ENCODE results near the gene C4orf50. TPM values are rescaled to one million over a fixed set of nuclear protein-coding genes. Genes with fewer than 3 reads are reported as not detected.

Gene C4orf50
- total RNA-seq, 1 experiment from 2014 or later, result not detected

DNA sequence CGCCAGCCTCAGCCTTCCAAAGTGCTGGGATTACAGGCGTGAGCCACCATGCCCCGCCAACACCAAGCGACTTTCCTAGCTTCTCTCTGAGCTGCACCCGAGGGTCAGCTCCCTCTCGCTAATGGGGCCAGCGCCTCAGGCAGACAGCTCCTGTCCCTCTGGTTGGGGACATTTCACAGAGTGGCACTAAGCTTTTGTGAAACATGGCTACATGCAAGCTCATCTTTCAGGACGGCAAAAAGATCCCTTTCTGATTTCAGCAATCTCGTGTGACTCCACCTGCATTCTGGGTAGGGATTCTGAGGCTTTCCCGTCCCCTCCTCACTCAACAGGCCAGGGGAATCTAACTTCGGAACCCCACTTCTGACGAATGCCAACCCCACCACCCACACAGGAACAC, 31.0 kb upstream of the C4orf50 start:
- H3K36me3 ChIP-seq (ENCODE audit: low read depth), result no peaks in the 10 kb centered on the region

DNA sequence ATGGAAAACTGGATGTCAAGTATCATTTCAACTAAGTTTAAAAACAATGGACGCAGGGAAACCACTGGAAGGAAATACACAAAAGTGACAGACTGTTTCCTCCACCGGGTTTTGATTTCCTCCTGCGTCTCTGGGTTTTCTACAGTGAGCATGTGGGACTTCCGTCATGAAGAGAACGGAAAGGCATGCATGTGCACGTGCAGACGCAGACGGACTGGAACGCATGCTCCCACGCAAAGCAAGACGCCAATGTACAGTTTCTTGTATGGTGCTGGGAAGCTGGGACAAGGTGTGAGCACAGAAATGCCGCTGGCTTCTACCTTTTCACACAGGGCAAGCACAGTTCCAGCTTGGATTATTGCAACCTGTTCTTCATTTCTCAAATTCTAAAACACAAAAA, 30.3 kb upstream of the C4orf50 start:
- no peak overlapping the region for H3K27ac ChIP-seq
- no peaks in the 10 kb centered on the region for H3K79me2 ChIP-seq (ENCODE audit: low read depth)
- H3K9me2 ChIP-seq (ENCODE audit: insufficient read depth), result no peaks in the 10 kb centered on the region
- intact Hi-C loops (cut with micrococcal nuclease; ENCODE audit: unreplicated experiment), result no loop called here
- H3K27me3 ChIP-seq (ENCODE audit: insufficient read depth, low read depth), result peaks cover 72% of the 10 kb centered on the region
- H3K4me3 ChIP-seq, result no peak overlapping the region
- no peak overlapping the region for H2AFZ ChIP-seq
- H3K36me3 ChIP-seq (ENCODE audit: low read depth), result no peaks in the 10 kb centered on the region
- H4K20me1 ChIP-seq (ENCODE audit: insufficient read depth), result no peaks in the 10 kb centered on the region
- POLR2A ChIA-PET (ENCODE audit: unreplicated experiment), result no interaction called here
- H3F3A ChIP-seq (ENCODE audit: insufficient read depth, low read depth), result no peaks in the 10 kb centered on the region
- no peak for DNase-seq
- TF ChIP-seq EZH2 (IDR thresholded peaks at IDR 0.05; ENCODE audit: low read depth), result no peak
- TF ChIP-seq, protein P1, sequence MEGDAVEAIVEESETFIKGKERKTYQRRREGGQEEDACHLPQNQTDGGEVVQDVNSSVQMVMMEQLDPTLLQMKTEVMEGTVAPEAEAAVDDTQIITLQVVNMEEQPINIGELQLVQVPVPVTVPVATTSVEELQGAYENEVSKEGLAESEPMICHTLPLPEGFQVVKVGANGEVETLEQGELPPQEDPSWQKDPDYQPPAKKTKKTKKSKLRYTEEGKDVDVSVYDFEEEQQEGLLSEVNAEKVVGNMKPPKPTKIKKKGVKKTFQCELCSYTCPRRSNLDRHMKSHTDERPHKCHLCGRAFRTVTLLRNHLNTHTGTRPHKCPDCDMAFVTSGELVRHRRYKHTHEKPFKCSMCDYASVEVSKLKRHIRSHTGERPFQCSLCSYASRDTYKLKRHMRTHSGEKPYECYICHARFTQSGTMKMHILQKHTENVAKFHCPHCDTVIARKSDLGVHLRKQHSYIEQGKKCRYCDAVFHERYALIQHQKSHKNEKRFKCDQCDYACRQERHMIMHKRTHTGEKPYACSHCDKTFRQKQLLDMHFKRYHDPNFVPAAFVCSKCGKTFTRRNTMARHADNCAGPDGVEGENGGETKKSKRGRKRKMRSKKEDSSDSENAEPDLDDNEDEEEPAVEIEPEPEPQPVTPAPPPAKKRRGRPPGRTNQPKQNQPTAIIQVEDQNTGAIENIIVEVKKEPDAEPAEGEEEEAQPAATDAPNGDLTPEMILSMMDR (conservative IDR thresholded peaks at IDR 0.05), result no peak
- BruUV-seq (replicated peaks), result no TSS peak
- no peaks in the 10 kb centered on the region for H3K9me3 ChIP-seq (ENCODE audit: insufficient read depth, low read depth)
- H3K4me2 ChIP-seq, result no peak overlapping the region
- H3K4me1 ChIP-seq (replicated peaks; ENCODE audit: insufficient read depth), result no peaks in the 10 kb centered on the region
- CTCF ChIA-PET, result no interaction called here

More for the DNA sequence above, 31.0 kb upstream of the C4orf50 start:
- Histone ChIP-seq H3K79me2 (ENCODE audit: low read depth) (no peaks in the 10 kb centered on the region), H3K4me3 (no peak overlapping the region), H3K9me2 (ENCODE audit: insufficient read depth) (no peaks in the 10 kb centered on the region), H3K9me3 (ENCODE audit: insufficient read depth, low read depth) (no peaks in the 10 kb centered on the region), H4K20me1 (ENCODE audit: insufficient read depth) (no peaks in the 10 kb centered on the region), H3K4me1 (replicated peaks; ENCODE audit: insufficient read depth) (no peaks in the 10 kb centered on the region), H2AFZ (no peak overlapping the region), H3K27ac (no peak overlapping the region), H3F3A (ENCODE audit: insufficient read depth, low read depth) (no peaks in the 10 kb centered on the region), H3K27me3 (ENCODE audit: insufficient read depth, low read depth) (peaks cover 69% of the 10 kb centered on the region), H3K4me2 (no peak overlapping the region)
- POLR2A ChIA-PET (ENCODE audit: unreplicated experiment), result no interaction called here
- intact Hi-C loops (cut with micrococcal nuclease; ENCODE audit: unreplicated experiment), result no loop called here
- no TSS peak for BruUV-seq (replicated peaks)
- TF ChIP-seq EZH2 (IDR thresholded peaks at IDR 0.05; ENCODE audit: low read depth), result no peak
- TF ChIP-seq, protein P1 (conservative IDR thresholded peaks at IDR 0.05), result no peak
- CTCF ChIA-PET, result no interaction called here
- DNase-seq, result no peak

DNA sequence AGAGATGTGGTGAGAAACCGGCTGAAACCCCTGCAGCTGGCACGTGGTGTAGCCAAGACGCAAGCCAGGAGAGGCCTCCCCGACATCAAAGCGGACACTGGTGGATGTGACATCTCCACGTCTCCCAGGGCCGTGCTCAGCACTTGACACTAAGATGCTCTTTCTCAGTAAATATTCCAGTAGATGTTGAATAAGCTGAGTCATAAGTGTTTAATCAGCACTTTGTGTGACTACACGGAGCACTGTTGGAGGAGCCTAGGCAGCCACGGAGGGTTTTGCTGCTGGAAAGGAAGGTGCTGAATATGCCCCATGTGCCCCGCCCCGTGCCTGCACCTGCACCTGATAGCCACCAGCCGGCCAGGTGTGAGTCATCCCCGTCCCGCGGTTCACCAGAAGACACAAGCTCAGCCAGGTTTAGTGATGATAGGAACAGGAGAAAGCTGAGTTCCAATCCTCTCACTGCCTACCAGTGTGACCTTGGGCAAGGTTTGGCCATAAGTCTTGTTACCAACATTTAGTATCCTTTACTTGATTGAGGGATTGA, 29.0 kb upstream of the C4orf50 start:
- Histone ChIP-seq H3K9me2 (ENCODE audit: insufficient read depth) (no peaks in the 10 kb centered on the region), H3K36me3 (ENCODE audit: low read depth) (no peaks in the 10 kb centered on the region), H3F3A (ENCODE audit: insufficient read depth, low read depth) (no peaks in the 10 kb centered on the region), H3K4me1 (replicated peaks; ENCODE audit: insufficient read depth) (no peaks in the 10 kb centered on the region), H3K27ac (no peak overlapping the region), H2AFZ (no peak overlapping the region), H3K4me3 (no peak overlapping the region), H3K9me3 (ENCODE audit: insufficient read depth, low read depth) (no peaks in the 10 kb centered on the region), H3K4me2 (no peak overlapping the region), H4K20me1 (ENCODE audit: insufficient read depth) (no peaks in the 10 kb centered on the region), H3K27me3 (ENCODE audit: insufficient read depth, low read depth) (peaks cover 81% of the 10 kb centered on the region), H3K79me2 (ENCODE audit: low read depth) (no peaks in the 10 kb centered on the region)
- POLR2A ChIA-PET (ENCODE audit: unreplicated experiment), result no interaction called here
- TF ChIP-seq EZH2 (IDR thresholded peaks at IDR 0.05; ENCODE audit: low read depth), result no peak
- TF ChIP-seq, protein P1 (conservative IDR thresholded peaks at IDR 0.05), result no peak
- peak in 1 of 2 experiments; percentile 46 for DNase-seq
- intact Hi-C loops (cut with micrococcal nuclease; ENCODE audit: unreplicated experiment), result no loop called here
- CTCF ChIA-PET, result no interaction called here
- BruUV-seq (replicated peaks), result no TSS peak

All from PC-9 (cell line).